ENCODE measurements around the gene LYRM4. TPM values are rescaled to one million over a fixed set of nuclear protein-coding genes. Genes with fewer than 3 reads are reported as not detected.

LYRM4 gene
- total RNA-seq, 1 experiment from 2014 or later = 52.8 TPM

- BruUV-seq (replicated peaks) = no TSS peak
- Histone ChIP-seq H3K9me3 (no peaks in the 10 kb centered on the region), H3K4me1 (no peaks in the 10 kb centered on the region), H3K36me3 (ENCODE audit: control insufficient read depth, insufficient read depth, low read length) (no peaks in the 10 kb centered on the region), H3K27me3 (replicated peaks; ENCODE audit: control insufficient read depth, insufficient read depth, low read length) (no peaks in the 10 kb centered on the region), H3K4me3 (ENCODE audit: low read depth, low read length) (no peak overlapping the region)
- ChIA-PET CTCF (interaction anchor here (1.4 kb wide), 1 partner anchor 31 kb away, joined by 3 read pairs; no protein-coding TSS in a partner anchor), POLR2A (no interaction called here)
- H3K27ac Mint-ChIP-seq (ENCODE audit: unreplicated experiment) = no peak overlapping the region
- H3K4me3 Mint-ChIP-seq (ENCODE audit: unreplicated experiment) = no peak overlapping the region
- intact Hi-C loops (cut with micrococcal nuclease; ENCODE audit: unreplicated experiment) = no loop called here
- H3K27me3 Mint-ChIP-seq (ENCODE audit: insufficient read depth, unreplicated experiment) = no peaks in the 10 kb centered on the region
- TF ChIP-seq CTCF (IDR thresholded peaks at IDR 0.05; ENCODE audit: insufficient read depth in 1 of 2, low read depth in 1 of 2, low read length in 1 of 2, severe bottlenecking in 1 of 2, unreplicated experiment in 1 of 2) = no peak
- no peak for DNase-seq
- no peaks in the 10 kb centered on the region for H3K36me3 Mint-ChIP-seq (ENCODE audit: insufficient read depth, unreplicated experiment)
- peaks cover 5% of the 10 kb centered on the region for H3K4me1 Mint-ChIP-seq (ENCODE audit: low read depth, unreplicated experiment)
- H3K9me3 Mint-ChIP-seq (ENCODE audit: unreplicated experiment) = no peaks in the 10 kb centered on the region
These were observed 86.5 kb downstream of the LYRM4 start for GRCh38 chr6:5174244-5174643.

DNA sequence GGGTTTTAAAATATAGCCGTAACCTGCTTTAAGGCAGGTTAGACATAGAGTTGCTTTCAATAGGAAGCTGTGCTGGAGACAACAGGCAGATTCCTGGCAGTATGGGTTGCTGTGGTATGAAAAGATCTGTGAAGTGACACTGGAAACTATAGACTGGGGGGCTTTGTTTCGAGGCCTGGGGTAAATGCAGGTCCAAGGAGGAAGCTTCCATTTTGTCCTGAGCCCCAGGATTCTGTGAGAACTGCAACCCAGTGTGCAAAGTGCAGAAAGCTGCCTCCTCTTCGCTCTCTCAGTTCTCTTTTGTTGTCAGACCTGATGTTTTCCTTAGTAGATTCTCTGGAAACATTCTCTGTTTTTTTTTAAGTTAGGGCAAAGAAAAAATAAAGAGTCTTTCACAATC is 86.9 kb downstream of the LYRM4 start:
- BruUV-seq (replicated peaks) = no TSS peak
- Histone ChIP-seq H3K36me3 (ENCODE audit: control insufficient read depth, insufficient read depth, low read length) (no peaks in the 10 kb centered on the region), H3K9me3 (no peaks in the 10 kb centered on the region), H3K27me3 (replicated peaks; ENCODE audit: control insufficient read depth, insufficient read depth, low read length) (no peaks in the 10 kb centered on the region), H3K4me3 (ENCODE audit: low read depth, low read length) (no peak overlapping the region), H3K4me1 (no peaks in the 10 kb centered on the region)
- intact Hi-C loops (cut with micrococcal nuclease; ENCODE audit: unreplicated experiment) = no loop called here
- Mint-ChIP-seq H3K9me3 (ENCODE audit: unreplicated experiment) (no peaks in the 10 kb centered on the region), H3K27ac (ENCODE audit: unreplicated experiment) (no peak overlapping the region), H3K4me3 (ENCODE audit: unreplicated experiment) (no peak overlapping the region), H3K4me1 (ENCODE audit: low read depth, unreplicated experiment) (peaks cover 5% of the 10 kb centered on the region), H3K27me3 (ENCODE audit: insufficient read depth, unreplicated experiment) (no peaks in the 10 kb centered on the region), H3K36me3 (ENCODE audit: insufficient read depth, unreplicated experiment) (no peaks in the 10 kb centered on the region)
- CTCF ChIA-PET = no interaction called here
- TF ChIP-seq CTCF (IDR thresholded peaks at IDR 0.05; ENCODE audit: insufficient read depth in 1 of 2, low read depth in 1 of 2, low read length in 1 of 2, severe bottlenecking in 1 of 2, unreplicated experiment in 1 of 2) = no peak
- POLR2A ChIA-PET = no interaction called here
- DNase-seq = no peak

GRCh38 chr6:5172897-5173474 is 87.8 kb downstream of the LYRM4 start:
- Histone ChIP-seq H3K27me3 (replicated peaks; ENCODE audit: control insufficient read depth, insufficient read depth, low read length) (no peaks in the 10 kb centered on the region), H3K9me3 (no peaks in the 10 kb centered on the region), H3K4me1 (no peaks in the 10 kb centered on the region), H3K4me3 (ENCODE audit: low read depth, low read length) (no peak overlapping the region), H3K36me3 (ENCODE audit: control insufficient read depth, insufficient read depth, low read length) (no peaks in the 10 kb centered on the region)
- H3K36me3 Mint-ChIP-seq (ENCODE audit: insufficient read depth, unreplicated experiment) = no peaks in the 10 kb centered on the region
- no TSS peak for BruUV-seq (replicated peaks)
- H3K27ac Mint-ChIP-seq (ENCODE audit: unreplicated experiment) = no peak overlapping the region
- H3K4me3 Mint-ChIP-seq (ENCODE audit: unreplicated experiment) = no peak overlapping the region
- no peak for DNase-seq
- H3K27me3 Mint-ChIP-seq (ENCODE audit: insufficient read depth, unreplicated experiment) = no peaks in the 10 kb centered on the region
- H3K9me3 Mint-ChIP-seq (ENCODE audit: unreplicated experiment) = no peaks in the 10 kb centered on the region
- TF ChIP-seq CTCF (IDR thresholded peaks at IDR 0.05; ENCODE audit: insufficient read depth in 1 of 2, low read depth in 1 of 2, low read length in 1 of 2, severe bottlenecking in 1 of 2, unreplicated experiment in 1 of 2) = no peak
- peaks cover 5% of the 10 kb centered on the region for H3K4me1 Mint-ChIP-seq (ENCODE audit: low read depth, unreplicated experiment)
- ChIA-PET POLR2A (no interaction called here), CTCF (no interaction called here)
- intact Hi-C loops (cut with micrococcal nuclease; ENCODE audit: unreplicated experiment) = no loop called here

Data from Caco-2 (cell line).